ENCODE results near the gene AMPD2.

Gene AMPD2

DNA sequence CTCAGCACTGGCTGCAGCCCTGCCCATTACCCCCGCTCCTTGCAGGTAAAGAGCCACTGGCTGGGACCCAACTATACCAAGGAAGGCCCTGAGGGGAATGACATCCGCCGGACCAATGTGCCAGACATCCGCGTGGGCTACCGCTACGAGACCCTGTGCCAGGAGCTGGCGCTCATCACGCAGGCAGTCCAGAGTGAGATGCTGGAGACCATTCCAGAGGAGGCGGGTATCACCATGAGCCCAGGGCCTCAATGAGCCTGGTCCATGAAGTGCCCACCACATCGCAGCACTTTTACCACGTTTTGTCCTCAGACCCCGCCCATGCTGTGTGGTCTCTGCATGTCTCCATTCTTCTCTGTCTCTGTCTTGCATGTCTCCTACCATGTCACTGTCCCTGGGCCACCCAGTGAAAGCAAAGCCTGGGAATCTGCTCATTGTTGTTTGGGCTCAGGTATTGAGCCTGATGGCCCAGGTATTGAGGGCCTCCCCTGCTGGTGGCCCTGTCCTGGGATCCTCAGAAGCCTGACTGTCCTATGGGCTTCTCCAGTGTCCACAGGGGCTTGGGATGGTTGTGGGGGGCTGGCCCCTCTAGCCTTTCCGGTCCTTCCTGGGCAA is 11.4 kb downstream of the AMPD2 start:
- no peak for DNase-seq

DNA sequence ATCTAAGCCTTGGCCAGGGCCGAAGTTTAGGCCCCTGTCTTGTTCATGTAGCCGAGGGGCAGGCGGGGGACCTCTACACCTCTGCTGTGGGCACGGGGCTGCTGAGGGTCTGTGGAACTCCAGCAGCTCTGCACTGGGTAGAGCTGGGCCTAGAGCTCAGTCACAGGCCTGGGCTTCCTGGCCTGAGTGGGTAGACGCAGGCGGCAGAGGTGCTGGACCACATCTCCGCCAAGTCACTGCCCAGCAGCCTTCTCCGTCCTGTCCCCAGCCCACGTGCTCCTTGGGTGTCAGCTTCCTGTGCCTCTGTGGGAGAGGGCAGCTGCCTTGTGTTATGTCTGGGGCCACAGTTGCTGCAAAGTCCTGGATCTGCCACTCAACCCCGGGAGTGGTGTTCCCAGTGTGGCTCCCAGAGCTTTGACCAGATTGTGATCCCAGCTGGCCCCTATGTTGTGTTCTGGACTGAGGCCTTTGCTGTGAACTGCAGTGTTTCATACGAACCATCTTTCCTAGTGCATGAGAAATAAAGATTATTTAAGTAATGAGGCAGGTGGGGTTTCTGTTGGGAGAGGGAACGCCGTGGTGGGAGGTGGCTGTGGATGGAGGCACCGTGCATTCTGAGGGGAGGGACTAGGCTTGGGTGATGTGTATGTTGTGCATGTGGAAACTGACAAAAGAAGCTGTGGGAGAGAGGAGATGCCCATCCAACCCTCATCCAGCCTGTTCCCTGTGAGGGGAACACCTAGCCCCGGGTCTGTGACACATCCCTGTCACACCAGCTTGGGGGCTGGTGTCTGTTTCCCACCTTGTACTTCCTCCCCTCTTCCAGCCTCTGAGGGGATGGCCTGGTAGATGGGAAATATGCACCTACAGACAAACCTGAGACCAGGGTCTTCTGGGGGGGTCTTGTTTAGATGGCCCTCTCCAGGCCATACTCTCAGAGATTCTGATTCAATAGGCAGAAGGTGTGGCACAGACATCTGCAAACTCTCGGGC is 12.2 kb downstream of the AMPD2 start:
- DNase-seq, result no peak

DNA sequence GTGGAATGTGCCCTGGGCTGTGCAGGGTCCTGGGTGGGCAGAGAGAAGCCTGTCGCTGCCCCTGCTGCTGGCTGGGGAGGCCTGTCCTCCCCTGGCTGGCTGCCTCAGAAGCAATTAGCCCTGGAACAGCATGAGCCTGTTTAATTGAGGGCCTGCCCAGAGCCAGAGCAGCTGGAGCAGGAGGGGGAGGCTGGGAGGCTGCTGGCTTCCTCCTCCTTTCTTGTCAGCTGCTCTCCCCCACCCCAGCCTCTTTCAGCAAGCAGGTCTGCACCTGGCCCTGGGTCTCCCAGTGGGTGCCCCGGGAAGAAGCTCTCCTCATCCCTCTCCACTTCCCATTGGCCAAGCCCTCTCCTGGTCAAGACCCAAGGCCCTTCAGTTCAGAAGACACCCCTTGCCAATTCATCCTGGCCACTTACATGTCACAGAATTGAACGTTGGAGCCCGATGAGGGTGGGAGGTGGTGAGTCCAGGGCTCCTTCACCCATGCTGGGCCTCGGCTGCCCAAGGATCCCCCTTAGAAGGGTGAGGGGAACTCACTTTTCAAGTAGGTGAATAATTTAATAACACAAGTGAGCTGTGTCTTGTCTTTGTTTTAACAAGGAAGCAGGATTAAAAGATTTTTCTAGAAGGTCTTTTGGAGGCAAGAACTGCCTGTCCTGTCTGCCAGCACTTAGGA is 13.2 kb downstream of the AMPD2 start:
- DNase-seq, result no peak

DNA sequence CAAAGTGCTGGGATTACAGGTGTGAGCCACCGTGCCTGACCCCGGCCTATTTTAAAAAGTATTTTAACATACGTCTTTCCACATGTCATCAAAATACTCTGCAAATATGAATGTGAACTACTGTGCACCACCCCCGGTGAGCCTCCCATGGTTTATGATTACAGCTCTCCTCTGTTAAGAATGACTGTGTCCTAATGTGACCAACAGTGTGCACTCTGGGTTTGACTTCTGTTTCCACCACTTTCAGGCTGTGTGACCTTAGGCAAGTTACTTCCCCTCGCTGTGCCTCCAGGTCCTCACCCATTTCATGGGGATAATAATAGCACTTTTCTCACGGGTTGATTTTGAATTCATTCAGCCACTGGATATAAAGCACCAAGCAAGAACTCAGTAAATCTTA is 14.7 kb downstream of the AMPD2 start:
- DNase-seq, result no peak

DNA sequence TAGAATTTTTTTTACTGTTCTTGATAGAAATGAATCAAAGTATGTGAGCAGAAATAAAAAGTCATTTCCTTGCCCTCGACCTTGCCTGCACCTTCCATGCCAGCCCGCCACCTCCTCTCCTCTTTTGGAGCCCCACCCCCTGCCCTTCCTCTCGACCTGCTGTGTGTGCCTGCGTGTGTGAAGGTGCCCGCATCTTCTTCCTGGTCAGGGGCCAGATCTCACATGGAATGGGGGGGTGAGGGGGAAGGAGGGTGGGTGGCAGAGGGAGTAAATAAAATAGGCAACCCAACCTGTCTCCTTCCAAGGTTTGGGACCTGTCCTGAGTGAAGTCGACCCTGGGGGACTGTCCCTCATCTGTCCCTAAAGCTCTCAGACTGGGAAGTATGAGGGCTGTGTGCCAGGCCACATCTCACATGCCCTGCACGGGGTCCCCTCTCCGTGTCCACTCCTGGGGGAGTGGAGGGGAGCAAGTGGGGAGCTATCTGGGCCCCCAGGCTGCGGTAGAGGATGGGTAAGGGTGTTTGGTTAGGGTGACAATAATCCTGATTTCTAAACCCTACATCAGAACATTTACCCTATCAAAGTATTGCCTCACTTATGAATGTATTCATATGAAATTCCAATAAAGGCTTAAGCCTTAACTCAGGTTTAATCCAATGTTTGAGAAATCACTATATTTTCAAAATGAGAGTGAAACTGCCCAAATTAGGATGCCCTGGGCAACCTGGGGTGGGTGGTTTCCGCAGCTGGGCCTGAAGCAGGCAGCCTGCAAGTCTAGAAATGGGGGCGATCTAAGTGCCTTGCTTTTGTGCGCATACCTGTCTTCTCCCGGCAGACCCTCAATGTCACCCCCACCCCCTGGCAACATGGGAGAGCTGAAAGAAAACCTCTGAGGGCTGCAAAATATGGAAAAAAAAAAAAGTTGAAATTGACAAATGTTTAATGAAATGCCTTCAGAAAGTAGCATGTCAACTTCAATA is 15.4 kb downstream of the AMPD2 start:
- DNase-seq, result no peak

DNA sequence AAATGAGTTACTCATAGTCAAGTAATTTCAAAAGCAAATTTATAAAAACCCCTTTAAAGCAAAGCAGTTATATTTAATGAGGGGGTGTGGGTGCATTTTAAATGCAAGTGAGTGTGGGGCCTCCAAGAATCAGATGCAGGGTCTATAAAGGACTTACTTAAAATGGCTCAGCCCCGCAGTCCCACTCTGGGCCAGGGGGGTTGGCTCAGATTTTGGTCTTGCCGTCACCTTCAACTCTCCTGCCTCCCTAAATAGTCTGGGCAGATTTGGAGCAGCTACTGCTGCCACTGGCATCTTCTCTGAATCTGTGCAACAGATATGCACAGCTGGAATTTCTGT is 16.2 kb downstream of the AMPD2 start:
- no peak for DNase-seq

DNA sequence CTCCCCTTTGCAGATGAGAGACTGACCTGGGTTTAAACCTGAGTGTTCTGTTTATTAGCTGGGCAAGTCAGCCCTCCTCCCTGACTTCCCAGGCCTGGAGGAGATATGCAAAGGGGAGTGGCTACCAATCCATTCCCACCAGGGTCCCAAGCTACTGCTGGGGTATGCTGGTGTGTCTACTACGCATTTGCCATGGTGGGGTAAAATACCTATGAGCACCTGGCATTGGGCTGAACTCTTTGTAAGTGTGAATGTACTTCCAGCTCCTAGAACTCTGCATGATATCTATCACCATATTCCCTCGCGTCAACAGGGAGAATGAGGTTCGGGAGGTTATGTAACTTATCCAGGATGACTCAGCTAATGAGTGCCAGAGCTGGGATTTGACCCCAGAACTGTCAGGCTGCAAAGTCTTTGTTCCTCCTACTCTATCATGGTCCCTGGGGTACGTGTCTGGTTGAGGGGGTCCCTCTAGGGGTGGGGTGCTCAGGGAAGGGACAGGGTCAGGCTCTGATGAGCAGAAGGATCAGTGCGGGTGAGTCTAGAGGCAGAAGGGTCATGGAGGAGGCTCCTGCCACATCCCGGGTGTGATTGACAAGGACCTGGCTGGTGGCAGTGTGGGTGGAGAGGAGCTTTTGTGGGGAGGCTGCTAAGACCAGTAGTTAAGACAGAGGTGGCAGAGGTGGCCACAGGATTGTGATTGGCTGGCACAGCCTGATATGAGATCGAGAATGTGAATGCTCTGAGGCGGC is 16.7 kb downstream of the AMPD2 start:
- no peak for DNase-seq

DNA sequence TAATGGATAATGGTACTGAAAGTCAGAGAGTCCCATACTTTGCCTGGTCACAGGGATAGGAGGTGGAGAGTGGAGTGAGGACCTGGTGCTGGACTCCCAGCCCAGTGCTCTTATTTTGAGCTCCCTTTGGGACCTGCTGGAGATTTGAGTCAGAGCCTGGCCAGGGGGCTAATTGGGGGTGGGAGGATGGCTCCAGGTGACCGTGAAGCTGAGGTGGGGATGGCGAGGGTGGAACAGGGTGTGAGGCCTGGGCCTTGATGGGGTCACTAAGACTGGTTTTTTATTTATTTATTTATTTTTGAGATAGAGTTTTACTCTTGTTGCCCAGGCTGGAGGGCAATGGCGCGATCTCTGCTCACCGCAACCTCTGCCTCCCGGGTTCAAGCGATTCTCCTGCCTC is 17.8 kb downstream of the AMPD2 start:
- DNase-seq, result no peak

DNA sequence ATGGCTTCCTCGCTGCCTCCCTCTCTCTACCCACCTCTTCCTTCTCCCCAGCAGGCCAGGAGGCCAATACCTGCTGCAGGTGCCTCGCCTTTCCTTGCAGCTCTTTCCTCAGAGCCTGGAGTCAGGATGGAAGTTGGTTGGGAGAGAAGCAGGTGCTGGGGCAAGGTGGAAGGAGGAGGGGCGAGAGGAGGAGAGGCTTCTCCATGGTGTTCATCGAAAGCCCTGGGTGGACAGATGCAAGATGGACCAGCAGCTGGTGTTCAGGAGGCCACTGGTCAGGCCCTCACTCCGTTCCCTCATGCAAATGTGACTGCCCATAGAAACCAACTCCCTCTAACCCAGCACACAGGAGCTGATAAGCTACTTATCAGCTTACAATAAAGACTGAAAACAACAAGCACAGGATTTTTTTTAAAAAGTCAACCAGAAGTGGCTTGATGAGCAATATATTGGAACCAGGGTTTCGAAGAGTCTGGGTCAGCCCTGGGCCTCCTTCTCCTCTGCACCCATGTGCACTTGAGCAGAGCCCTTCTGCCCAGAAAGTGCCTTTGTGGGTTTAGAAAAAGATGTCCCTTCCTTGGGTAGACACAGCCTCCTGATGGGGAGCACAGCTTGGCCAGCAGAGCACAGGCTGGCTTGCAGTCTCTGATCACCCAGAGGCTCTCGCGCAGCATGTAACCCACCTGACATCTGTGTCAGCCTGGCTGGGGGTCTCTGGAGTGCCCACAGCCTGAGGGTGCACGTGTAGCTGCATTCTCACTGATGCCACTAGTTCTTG is 19.6 kb downstream of the AMPD2 start:
- no peak for DNase-seq

DNA sequence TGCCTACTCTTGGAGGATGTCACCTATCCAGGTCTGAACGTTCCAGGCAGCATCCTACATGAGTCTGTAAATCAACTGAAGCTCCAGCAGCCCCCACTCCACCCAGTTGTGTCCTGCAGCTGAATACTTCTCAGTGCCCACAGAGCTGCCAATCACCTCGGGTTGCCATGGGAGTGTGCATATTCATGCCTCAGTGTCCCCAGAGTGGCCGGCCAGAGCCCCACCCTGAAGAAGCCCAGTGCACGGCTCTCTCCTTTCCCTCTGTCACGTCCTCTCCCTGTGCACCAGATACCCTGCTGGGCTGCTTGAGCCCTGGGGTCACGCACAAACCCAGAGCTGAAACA is 20.2 kb downstream of the AMPD2 start:
- no peak for DNase-seq

DNA sequence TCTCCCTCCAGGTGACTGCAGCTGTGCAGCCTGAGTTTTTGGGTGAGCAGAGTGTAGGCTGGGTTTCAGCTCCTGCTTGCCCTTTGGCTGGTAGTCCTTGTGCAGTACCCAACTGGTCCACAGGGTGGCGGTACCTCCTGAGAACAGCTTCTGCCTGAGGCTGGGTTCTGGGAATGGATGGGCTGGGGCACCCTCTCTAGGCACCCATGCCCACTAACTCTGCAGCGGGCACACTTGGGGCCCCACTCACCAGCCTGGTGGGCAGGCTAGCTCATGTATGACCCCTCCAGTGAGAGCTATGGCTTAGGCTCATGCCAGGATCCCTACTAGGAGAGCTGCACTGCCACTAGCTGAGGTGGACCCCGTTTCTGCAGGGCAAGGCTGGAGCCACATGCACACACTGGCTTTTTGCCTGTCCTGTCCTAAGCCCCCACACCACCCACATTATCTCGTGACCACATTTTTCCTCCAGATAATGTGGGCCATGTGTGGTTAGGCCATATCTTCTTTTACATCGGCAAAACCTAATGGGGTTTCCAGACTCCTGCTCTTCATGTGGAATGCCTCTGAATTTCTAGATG is 20.7 kb downstream of the AMPD2 start:
- DNase-seq, result peak; percentile 95

DNA sequence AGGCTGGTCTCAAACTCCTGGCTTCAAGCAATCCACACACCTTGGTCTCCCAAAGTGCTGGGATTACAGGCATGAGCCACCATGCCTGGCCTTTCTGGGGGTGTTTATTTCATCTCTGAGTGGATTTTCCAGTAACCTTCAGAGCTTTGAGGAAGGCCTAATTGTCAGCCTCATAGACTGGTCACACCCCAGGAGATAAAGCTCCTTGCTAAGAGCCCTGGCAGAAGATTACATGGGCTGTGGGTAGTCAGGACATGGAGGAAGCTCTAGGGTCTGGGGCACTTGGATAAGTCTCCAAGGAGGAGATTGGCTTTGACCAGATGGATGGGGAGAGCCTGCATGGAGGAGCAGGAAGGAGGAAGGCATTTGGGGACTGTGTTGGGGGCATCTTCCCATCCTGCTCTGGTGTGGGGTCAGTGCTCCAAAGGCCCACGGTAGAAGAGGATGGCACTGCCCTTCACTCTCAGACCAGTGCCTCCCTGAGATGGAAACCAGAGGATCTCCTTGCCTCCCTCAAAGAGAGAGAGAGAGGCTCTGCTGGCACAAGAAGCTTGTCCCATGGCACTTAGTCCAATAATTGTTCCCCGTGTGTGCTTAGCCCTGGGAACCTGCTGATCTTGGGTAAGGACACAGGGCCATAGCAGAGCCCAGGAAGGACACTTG is 21.6 kb downstream of the AMPD2 start:
- DNase-seq, result no peak

DNA sequence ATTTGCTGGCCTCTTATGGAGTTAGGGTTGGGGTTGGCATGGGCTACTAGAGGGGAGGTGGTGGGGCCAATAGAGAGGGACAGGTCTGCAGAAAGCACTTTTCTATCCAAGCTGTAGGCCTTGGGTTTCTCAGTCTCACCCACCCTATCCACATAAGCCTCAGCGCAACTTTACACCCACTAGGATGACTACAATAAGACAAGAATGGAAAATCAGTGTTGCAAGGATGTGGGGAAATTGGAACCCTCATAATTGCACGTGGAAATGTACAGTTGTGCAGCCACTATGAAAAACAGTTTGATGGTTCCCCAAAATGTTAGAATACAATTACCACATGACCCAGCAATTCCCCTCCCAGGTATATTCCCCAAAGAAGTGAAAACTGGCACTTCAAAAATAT is 22.2 kb downstream of the AMPD2 start:
- no peak for DNase-seq

DNA sequence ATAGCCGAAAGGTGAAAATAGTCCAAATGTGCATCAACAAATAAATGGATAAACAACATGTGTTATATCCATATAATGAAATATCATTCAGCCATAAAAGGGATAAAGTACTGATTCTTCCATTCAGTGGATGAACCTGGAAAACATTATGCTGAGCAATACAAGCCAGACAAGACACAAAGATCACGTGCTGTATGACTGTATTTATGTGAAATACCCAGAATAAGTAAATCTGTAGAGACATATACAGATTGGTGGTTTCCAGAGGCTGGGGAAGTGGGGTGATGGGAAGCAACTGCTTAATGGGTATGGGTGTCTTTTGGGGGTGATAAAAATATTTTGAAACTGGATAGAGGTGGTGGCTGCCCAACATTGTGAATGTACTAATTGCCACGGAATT is 23.0 kb downstream of the AMPD2 start:
- no peak for DNase-seq

DNA sequence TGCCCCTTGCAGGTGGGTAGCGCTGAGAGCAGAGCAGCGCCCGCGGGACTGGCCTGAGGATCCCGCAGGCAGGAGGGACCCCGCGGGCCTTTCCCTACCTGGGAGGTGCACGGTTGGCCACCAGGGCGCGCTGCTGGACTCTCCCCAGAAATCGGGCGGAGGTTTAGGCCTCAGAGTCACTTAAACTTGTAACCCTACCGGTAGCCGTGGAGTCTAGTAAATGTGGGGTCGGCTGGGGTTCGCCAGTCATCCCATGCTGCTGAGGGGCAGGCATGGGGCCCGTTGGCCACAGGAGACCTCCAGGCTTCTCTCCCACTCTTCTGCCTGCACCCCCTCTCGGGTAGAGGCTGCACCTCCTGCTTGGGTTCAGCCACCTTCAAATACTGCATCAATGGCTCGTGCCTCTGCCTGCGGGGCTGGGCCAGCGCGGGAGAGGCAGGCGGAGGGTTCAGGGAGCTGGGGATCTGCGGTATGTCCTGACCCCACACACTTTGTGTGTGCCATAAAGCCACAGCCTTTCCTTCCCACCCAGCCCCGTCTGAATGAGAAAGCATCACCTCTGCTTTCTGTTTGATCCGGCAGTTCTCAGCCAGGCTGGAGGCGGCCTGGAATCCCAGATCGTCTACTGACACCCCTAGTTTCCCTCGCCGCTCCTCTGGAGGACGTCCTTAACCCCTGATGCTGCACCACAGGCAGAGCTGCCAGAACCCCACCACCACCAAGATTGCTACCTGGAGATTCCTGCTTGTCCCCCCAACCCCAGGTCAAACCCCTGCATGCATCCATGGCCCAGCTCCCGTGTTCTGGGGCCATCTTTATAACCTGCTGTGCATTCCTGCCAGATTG is 24.0 kb downstream of the AMPD2 start:
- DNase-seq, result peak; percentile 92

DNA sequence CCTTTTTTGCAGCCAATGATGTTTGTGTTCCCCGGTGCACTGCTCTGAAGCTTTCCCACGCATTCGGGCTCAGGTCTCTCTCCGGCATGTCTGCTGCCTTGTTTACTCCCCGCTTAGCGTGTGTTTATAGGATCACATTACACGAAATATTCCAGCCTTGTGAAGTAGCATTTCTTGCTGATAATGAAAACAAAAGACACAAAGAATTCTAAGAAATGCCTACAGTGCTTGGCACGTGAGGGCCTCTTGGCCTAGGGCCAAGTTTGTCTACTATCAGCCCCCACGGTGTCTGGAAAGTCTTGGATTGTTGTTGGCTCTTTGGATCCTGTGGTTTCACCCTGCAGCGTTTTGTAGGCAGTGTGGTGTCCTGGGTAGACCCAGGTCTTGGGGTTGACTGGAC is 25.0 kb downstream of the AMPD2 start:
- DNase-seq, result no peak

DNA sequence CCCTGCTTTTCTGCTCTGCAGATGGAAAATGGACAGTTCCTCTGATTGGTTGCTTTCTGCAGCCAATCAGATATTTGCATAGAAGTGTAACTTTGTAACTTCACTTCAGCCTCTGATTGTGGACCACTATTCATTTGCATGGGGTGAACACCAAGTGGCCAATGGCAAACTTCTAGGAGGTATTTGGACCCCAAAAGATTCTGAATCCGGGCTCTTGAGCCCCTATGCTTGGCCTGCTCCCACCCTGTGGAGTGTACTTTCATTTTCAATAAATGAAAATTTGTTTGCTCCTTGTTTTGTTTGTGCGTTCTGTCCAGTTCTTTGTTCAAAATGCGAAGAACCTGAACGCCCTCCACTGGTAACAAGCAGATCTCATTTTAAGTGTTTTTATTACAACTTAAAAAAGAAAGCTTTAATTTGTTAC is 29.9 kb downstream of the AMPD2 start:
- no peak for DNase-seq

DNA sequence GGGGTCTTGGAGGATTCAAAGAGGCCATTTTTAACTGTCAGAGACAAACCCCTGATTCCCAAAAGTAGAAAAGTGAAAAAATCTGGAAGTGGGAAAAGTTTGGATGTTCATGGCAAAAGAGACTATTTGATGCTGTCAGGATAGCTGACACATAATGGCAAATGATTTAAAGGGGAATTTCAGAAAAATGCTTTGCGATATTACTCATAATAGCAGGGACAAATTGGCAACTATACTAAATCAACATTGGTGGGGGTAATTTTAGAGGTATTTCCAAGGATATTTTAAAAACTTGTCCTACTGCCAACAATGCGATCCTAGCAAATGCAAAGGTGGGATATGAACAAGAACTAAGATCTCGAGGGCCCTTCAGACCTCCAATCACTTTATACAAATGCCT is 31.0 kb downstream of the AMPD2 start:
- DNase-seq, result no peak

DNA sequence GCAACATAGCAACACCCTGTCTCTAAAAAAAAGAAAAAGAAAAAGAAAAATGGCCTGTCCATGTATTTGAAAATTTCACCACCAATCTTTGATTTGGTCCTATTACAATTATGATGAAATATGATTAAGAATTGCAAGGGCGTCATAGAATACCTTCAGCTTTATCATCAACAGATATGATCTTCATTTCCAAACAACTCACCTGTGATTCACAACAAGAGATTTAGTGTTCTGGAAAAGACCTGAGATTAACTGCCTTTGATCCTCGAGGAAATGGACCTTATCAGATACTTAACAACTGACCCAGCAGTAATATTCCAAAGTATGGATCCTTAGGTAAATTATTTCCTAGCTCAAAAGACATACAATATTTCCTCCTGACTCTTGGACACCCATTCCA is 32.8 kb downstream of the AMPD2 start:
- no peak for DNase-seq
